Chondrocyte (in vitro differentiated cells): Measurements from ENCODE around the gene DOCK3. TPM values are rescaled to one million over a fixed set of nuclear protein-coding genes. Genes with fewer than 3 reads are reported as not detected.

Experiments
- DNase-seq: peaks from one replicate; pipeline ENCODE4 v3.0.0; 2021; ENCODE audit warnings: mixed read lengths, low spot score
- H3K27ac Mint-ChIP-seq: one replicate; pipeline ENCODE4 v1.8.0; 2021; ENCODE audit warnings: mild to moderate bottlenecking, moderate library complexity, mixed read lengths; ENCODE audit not compliant: unreplicated experiment
- H3K27me3 Mint-ChIP-seq: 2 replicates; pipeline ENCODE4 v1.8.0; 2021; ENCODE audit warnings: low read depth, mixed read lengths
- H3K36me3 Mint-ChIP-seq: 2 replicates; pipeline ENCODE4 v1.8.0; 2021; ENCODE audit warnings: low read depth, mixed read lengths
- H3K4me1 Mint-ChIP-seq: 2 replicates; pipeline ENCODE4 v1.8.0; 2021; ENCODE audit warnings: low read depth, mild to moderate bottlenecking, mixed read lengths
- H3K4me3 Mint-ChIP-seq: one replicate; pipeline ENCODE4 v1.8.0; 2021; ENCODE audit warnings: mild to moderate bottlenecking, moderate library complexity, mixed read lengths; ENCODE audit not compliant: unreplicated experiment
- H3K9me3 Mint-ChIP-seq: 2 replicates; pipeline ENCODE4 v1.8.0; 2021; ENCODE audit warnings: low read depth, mixed read lengths
- CTCF ChIP-seq: fragments of 200-600 bp; sonication (generic); IDR thresholded peaks from 2 replicates; pipeline ENCODE4 v1.5.0; 2021; ENCODE audit warnings: antibody characterized with exemption, mild to moderate bottlenecking, moderate library complexity
- long read RNA-seq: library from polyadenylated mRNA; stranded (forward); transcript quantifications from one replicate; pipeline ENCODE4 v2.0.0, GENCODE V29; 2021
- total RNA-seq: library from RNA; stranded (reverse); gene quantifications from 3 replicates; pipeline ENCODE4 v1.2.1, GENCODE V29; 2021

The DOCK3 gene, protein sequence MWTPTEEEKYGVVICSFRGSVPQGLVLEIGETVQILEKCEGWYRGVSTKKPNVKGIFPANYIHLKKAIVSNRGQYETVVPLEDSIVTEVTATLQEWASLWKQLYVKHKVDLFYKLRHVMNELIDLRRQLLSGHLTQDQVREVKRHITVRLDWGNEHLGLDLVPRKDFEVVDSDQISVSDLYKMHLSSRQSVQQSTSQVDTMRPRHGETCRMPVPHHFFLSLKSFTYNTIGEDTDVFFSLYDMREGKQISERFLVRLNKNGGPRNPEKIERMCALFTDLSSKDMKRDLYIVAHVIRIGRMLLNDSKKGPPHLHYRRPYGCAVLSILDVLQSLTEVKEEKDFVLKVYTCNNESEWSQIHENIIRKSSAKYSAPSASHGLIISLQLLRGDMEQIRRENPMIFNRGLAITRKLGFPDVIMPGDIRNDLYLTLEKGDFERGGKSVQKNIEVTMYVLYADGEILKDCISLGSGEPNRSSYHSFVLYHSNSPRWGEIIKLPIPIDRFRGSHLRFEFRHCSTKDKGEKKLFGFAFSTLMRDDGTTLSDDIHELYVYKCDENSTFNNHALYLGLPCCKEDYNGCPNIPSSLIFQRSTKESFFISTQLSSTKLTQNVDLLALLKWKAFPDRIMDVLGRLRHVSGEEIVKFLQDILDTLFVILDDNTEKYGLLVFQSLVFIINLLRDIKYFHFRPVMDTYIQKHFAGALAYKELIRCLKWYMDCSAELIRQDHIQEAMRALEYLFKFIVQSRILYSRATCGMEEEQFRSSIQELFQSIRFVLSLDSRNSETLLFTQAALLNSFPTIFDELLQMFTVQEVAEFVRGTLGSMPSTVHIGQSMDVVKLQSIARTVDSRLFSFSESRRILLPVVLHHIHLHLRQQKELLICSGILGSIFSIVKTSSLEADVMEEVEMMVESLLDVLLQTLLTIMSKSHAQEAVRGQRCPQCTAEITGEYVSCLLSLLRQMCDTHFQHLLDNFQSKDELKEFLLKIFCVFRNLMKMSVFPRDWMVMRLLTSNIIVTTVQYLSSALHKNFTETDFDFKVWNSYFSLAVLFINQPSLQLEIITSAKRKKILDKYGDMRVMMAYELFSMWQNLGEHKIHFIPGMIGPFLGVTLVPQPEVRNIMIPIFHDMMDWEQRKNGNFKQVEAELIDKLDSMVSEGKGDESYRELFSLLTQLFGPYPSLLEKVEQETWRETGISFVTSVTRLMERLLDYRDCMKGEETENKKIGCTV (N-terminal part only)
- total RNA-seq = 0.15 to 0.25 TPM (median 0.17 TPM) in 3 replicates
- long read RNA-seq = 0 reads

GRCh38 chr3:50674349-50675178, at the start of gene DOCK3:
Gene DOCK3 (plus strand): TSS chr3:50674927. CDS start chr3:50675264, 337 bp downstream.
- Mint-ChIP-seq H3K9me3 (no peaks in the 10 kb centered on the region), H3K4me3 (peak within 1 kb of the TSS; percentile 49), H3K27me3 (peaks cover 65% of the 10 kb centered on the region), H3K4me1 (peaks cover 6% of the 10 kb centered on the region), H3K36me3 (peaks cover 2% of the 10 kb centered on the region), H3K27ac (no peak within 1 kb of the TSS)
- no peak for TF ChIP-seq CTCF
- DNase-seq = no peak

DNA sequence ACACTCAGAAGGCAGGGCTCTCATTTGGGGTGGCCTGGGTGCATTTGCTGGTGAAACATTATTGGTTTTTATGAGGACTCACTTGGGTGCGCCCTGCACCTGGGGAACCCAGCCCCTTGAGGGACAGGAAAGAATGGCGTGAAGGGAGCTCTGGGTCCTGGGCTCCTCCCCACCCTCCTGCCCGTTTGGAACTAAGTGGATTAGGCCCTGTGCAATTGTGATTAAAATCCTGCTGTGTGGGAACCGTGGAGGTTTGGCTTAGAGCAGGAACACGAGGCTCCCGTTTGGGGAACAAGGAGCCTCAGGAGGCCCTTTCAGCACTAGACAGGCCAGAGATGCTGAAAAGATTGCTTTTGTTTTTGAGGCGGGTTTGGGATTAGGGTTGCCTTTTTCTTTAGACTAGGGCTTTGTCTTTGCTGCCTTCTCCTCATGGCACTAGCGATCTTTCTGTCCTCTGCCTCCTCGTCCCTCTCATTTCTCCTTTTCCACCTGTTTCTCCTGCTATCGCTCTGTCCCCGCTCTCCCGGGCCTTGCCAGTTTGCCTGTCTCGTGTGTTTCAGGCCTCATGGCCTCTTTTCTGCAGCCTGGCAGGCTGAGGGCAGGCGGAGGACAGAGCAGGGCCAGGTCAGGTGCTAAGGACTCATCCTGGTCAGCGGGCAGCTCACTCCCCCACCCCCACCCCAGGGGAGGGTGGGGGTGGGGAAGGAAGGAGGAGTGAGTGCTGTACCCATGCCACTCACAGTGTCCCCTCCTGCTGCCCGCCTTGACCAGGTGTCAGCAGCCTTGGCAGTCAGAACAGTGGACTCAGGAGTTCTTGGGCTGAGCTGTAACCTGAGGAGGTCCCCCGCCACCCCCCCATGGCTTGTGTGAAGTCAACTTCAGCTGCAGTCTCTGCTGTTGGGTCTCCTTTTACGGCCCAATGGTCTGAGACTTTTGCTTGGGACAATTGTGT, 49.2 kb upstream of the DOCK3 start:
- no peaks in the 10 kb centered on the region for H3K27me3 Mint-ChIP-seq
- H3K27ac Mint-ChIP-seq = no peak overlapping the region
- DNase-seq = no peak
- no peak overlapping the region for H3K4me3 Mint-ChIP-seq
- H3K9me3 Mint-ChIP-seq = no peaks in the 10 kb centered on the region
- H3K36me3 Mint-ChIP-seq = no peaks in the 10 kb centered on the region
- no peak for TF ChIP-seq CTCF
- H3K4me1 Mint-ChIP-seq = peaks cover 23% of the 10 kb centered on the region

GRCh38 chr3:50626401-50626800, 48.3 kb upstream of the DOCK3 start:
- Mint-ChIP-seq H3K36me3 (no peaks in the 10 kb centered on the region), H3K4me1 (peaks cover 20% of the 10 kb centered on the region), H3K27ac (no peak overlapping the region), H3K27me3 (no peaks in the 10 kb centered on the region), H3K4me3 (no peak overlapping the region), H3K9me3 (no peaks in the 10 kb centered on the region)
- DNase-seq = no peak
- no peak for TF ChIP-seq CTCF

- TF ChIP-seq CTCF = peak; percentile 62
- H3K27ac Mint-ChIP-seq = peak overlapping the region; percentile 63
- peaks cover 27% of the 10 kb centered on the region for H3K4me1 Mint-ChIP-seq
- H3K4me3 Mint-ChIP-seq = no peak overlapping the region
- no peaks in the 10 kb centered on the region for H3K27me3 Mint-ChIP-seq
- DNase-seq = no peak
- H3K9me3 Mint-ChIP-seq = no peaks in the 10 kb centered on the region
- H3K36me3 Mint-ChIP-seq = no peaks in the 10 kb centered on the region
Measured at GRCh38 chr3:50627407-50628051, 47.2 kb upstream of the DOCK3 start.
